B cell (primary cell): ENCODE results near the gene OMA1. TPM values are rescaled to one million over a fixed set of nuclear protein-coding genes. Genes with fewer than 3 reads are reported as not detected.

ENCODE experiments used
- ATAC-seq: fragments of 200-7000 bp; cut with Tn5 transposase; one replicate; pipeline ENCODE4 v1.10.0; 2021; ENCODE audit warnings: low read depth, mild to moderate bottlenecking, moderate number of reproducible peaks, moderate library complexity
- CTCF ChIA-PET: fragments of 350-600 bp; sonication (Branson Sonifier 250); formaldehyde crosslinking; loops from one replicate; lab custom pipeline; 2021; ENCODE audit warnings: antibody characterized with exemption, inconsistent platforms; lab: Charles Lee
- POLR2A ChIA-PET: fragments of 350-600 bp; sonication (Branson Sonifier 250); formaldehyde crosslinking; loops from one replicate; lab custom pipeline; 2021; ENCODE audit warnings: antibody characterized with exemption; lab: Charles Lee
- DNase-seq: peaks from one replicate; pipeline ENCODE4 v3.0.0; 2013
- H2AFZ ChIP-seq: 2 replicates; pipeline ENCODE4 v1.6.1; 2012; ENCODE audit warnings: mild to moderate bottlenecking, low read depth, low read length; ENCODE audit not compliant: insufficient read depth, poor library complexity, severe bottlenecking
- H3K27ac ChIP-seq, 2 donors: 1 replicate in 1 of 2; 2 replicates in 1 of 2; pipeline ENCODE4 v1.5.1; 2012 to 2013; ENCODE audit warnings: low read length in 2 of 2, mild to moderate bottlenecking in 2 of 2, moderate library complexity in 1 of 2
- H3K27me3 ChIP-seq, 4 experiments: fragments of 200-600 bp in 1 of 4; sonication (generic) in 1 of 4; replicated peaks in 1 of 4; 1 replicate in 2 of 4; 2 replicates in 2 of 4; pipeline versions ENCODE4 v1.6.1 to v1.7.0; 2013 to 2016; ENCODE audit warnings: low read length in 3 of 4, mild to moderate bottlenecking in 2 of 4, mixed read lengths in 1 of 4, moderate library complexity in 1 of 4; ENCODE audit not compliant: insufficient read depth in 4 of 4, control insufficient read depth in 3 of 4; ENCODE audit errors: control extremely low read depth in 1 of 4
- H3K36me3 ChIP-seq, 2 experiments: replicated peaks in 1 of 2; 1 replicate in 1 of 2; 2 replicates in 1 of 2; pipeline versions ENCODE4 v1.6.1 to v1.7.1; 2013; ENCODE audit warnings: low read length in 1 of 2; ENCODE audit not compliant: insufficient read depth in 2 of 2, control insufficient read depth in 1 of 2; ENCODE audit errors: control extremely low read depth in 1 of 2, extremely low read depth in 1 of 2
- H3K4me1 ChIP-seq, 2 donors: fragments of 200-600 bp in 1 of 2; sonication (generic) in 1 of 2; 1 replicate in 1 of 2; 2 replicates in 1 of 2; pipeline versions ENCODE4 v1.5.1 to v1.6.1; 2013 to 2017; ENCODE audit warnings: low read length in 2 of 2; ENCODE audit not compliant: control insufficient read depth in 2 of 2, insufficient read depth in 2 of 2
- H3K4me2 ChIP-seq: replicated peaks from 2 replicates; pipeline ENCODE3; 2012; ENCODE audit warnings: mild to moderate bottlenecking, low read depth, low read length; ENCODE audit not compliant: poor library complexity, severe bottlenecking
- H3K4me3 ChIP-seq, 5 experiments: fragments of 200-600 bp in 1 of 5; sonication (generic) in 1 of 5; 1 replicate in 3 of 5; 2 replicates in 2 of 5; pipeline versions ENCODE4 v1.5.1 to v1.7.0; 2011 to 2016; ENCODE audit warnings: low read length in 4 of 5, mild to moderate bottlenecking in 4 of 5, low read depth in 2 of 5, control low read depth in 1 of 5, moderate library complexity in 1 of 5; ENCODE audit not compliant: insufficient read depth in 1 of 5; ENCODE audit errors: control extremely low read depth in 1 of 5, extremely low read depth in 1 of 5
- H3K79me2 ChIP-seq: fragments of 200-600 bp; sonication (generic); one replicate; pipeline ENCODE4 v1.6.0; 2016; ENCODE audit warnings: low read length; ENCODE audit not compliant: control insufficient read depth, insufficient read depth
- H3K9ac ChIP-seq: fragments of 200-600 bp; sonication (generic); 2 replicates; pipeline ENCODE4 v1.6.1; 2017; ENCODE audit warnings: mild to moderate bottlenecking, low read length, moderate library complexity
- H3K9me3 ChIP-seq, 3 donors: one replicate each; pipeline versions ENCODE4 v1.6.1 to v1.7.1; 2013; ENCODE audit warnings: low read length in 2 of 3; ENCODE audit not compliant: control insufficient read depth in 2 of 3, insufficient read depth in 1 of 3; ENCODE audit errors: control extremely low read depth in 1 of 3
- H4K20me1 ChIP-seq: 2 replicates; pipeline ENCODE4 v1.6.0; 2012; ENCODE audit warnings: mild to moderate bottlenecking, low read length; ENCODE audit not compliant: insufficient read depth, control insufficient read depth, poor library complexity, severe bottlenecking
- H3K27ac Mint-ChIP-seq: one replicate; pipeline ENCODE4 v1.8.0; 2021; ENCODE audit warnings: mixed read lengths
- H3K27me3 Mint-ChIP-seq: one replicate; pipeline ENCODE4 v1.8.0; 2021; ENCODE audit warnings: mixed read lengths
- H3K4me1 Mint-ChIP-seq: one replicate; pipeline ENCODE4 v1.8.0; 2021; ENCODE audit warnings: mixed read lengths
- H3K4me3 Mint-ChIP-seq: one replicate; pipeline ENCODE4 v1.8.0; 2021; ENCODE audit warnings: mixed read lengths
- H3K9me3 Mint-ChIP-seq: one replicate; pipeline ENCODE4 v1.8.0; 2022; ENCODE audit warnings: mixed read lengths; ENCODE audit not compliant: insufficient read depth
- CTCF ChIP-seq: fragments of 200-600 bp; IDR thresholded peaks from one replicate; pipeline ENCODE4 v1.8.0; 2022; ENCODE audit warnings: antibody characterized with exemption, mild to moderate bottlenecking
- EZH2 ChIP-seq: IDR thresholded peaks from 2 replicates; pipeline ENCODE4 v1.6.1; 2012; ENCODE audit warnings: borderline replicate concordance, low read depth, mild to moderate bottlenecking, moderate library complexity, low read length; ENCODE audit not compliant: insufficient read depth, poor library complexity, severe bottlenecking
- WGBS: methylation state at CpG from one replicate; pipeline ENCODE4 v1.1.5; 2013; ENCODE audit warnings: missing lambda C conversion rate; ENCODE audit not compliant: insufficient coverage; 5-methylcytosine and 5-hydroxymethylcytosine counted together
- intact Hi-C: fragments of 100-400 bp; cut with micrococcal nuclease; formaldehyde crosslinking; loops from one replicate; pipeline ENCODE4 v1.10.0; 2022
- polyA plus RNA-seq: library from polyadenylated mRNA; depleted of rRNA; stranded (reverse); fragments of >200 nt; gene quantifications from 2 replicates; pipeline ENCODE4 v1.2.3, GENCODE V29; 2012
- total RNA-seq, 2 donors: library from RNA; stranded (reverse); fragments of 120-200 nt in 1 of 2; gene quantifications; 1 replicate in 1 of 2; 2 replicates in 1 of 2; pipeline versions ENCODE4 v1.2.3 to v1.2.4, GENCODE V29; 2013 to 2022

OMA1 gene
- total and polyA plus RNA-seq, 2 donors (not counting 1 experiment from before 2014, with no cell fraction given) = 22.8 to 67.5 TPM

DNA sequence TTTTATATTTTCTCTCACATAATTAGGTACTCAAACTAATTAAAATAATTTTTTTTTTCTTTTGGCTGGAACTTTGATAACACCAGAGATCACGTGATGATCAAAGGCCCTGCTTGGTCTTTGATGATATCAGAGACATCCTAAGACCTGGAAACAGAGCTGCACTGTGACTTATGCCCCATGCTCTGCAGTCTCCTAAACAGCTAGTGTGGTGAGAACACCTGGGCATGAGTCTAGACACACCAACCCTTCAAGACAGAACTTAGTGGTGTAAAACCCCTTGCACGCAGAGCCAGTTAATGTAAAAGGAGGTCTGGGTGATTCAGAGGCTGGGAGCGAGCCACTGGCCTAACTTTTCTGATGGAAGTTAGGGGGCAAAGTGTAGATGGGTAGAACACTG lies 70.3 kb downstream of the OMA1 start:
- ATAC-seq (no peak), DNase-seq (no peak)
- no peaks in the 10 kb centered on the region for H3K79me2 ChIP-seq
- no peak overlapping the region for H3K27ac Mint-ChIP-seq
- no peak overlapping the region for H3K4me3 ChIP-seq
- intact Hi-C loops = no loop called here
- H3K4me3 Mint-ChIP-seq = no peak overlapping the region
- no peaks in the 10 kb centered on the region for H3K9me3 ChIP-seq
- H3K4me2 ChIP-seq = no peak overlapping the region
- 89% methylated on average over 1 of the region's 3 CpGs for WGBS
- no peaks in the 10 kb centered on the region for H3K27me3 ChIP-seq
- POLR2A ChIA-PET = no interaction called here
- peaks cover 0 to 19% of the 10 kb centered on the region in 2 experiments for H3K36me3 ChIP-seq
- no peak overlapping the region for H3K27ac ChIP-seq
- TF ChIP-seq CTCF (no peak), EZH2 (no peak)
- no peaks in the 10 kb centered on the region for H4K20me1 ChIP-seq
- no peaks in the 10 kb centered on the region for H3K4me1 ChIP-seq
- H3K27me3 Mint-ChIP-seq = no peaks in the 10 kb centered on the region
- CTCF ChIA-PET = no interaction called here
- H3K9ac ChIP-seq = no peak overlapping the region
- no peaks in the 10 kb centered on the region for H3K9me3 Mint-ChIP-seq
- H3K4me1 Mint-ChIP-seq = no peaks in the 10 kb centered on the region
- no peak overlapping the region for H2AFZ ChIP-seq

- H3K4me3 Mint-ChIP-seq = no peak overlapping the region
- no peaks in the 10 kb centered on the region for H3K4me1 Mint-ChIP-seq
- H4K20me1 ChIP-seq = no peaks in the 10 kb centered on the region
- no CpG with 5 or more reads among the region's 3 CpGs for WGBS
- no peak for TF ChIP-seq EZH2
- TF ChIP-seq CTCF = no peak
- ChIA-PET CTCF (interaction anchor here (0.7 to 1.0 kb wide), 2 partner anchors 10 kb away, joined by 4 to 5 read pairs; no protein-coding TSS in a partner anchor), POLR2A (no interaction called here)
- no peak overlapping the region for H3K9ac ChIP-seq
- no peak overlapping the region for H2AFZ ChIP-seq
- H3K9me3 ChIP-seq = no peaks in the 10 kb centered on the region
- no peaks in the 10 kb centered on the region for H3K79me2 ChIP-seq
- DNase-seq = no peak
- H3K27me3 Mint-ChIP-seq = no peaks in the 10 kb centered on the region
- H3K4me1 ChIP-seq = no peaks in the 10 kb centered on the region
- no peak for ATAC-seq
- peaks cover 0 to 9% of the 10 kb centered on the region in 2 experiments for H3K36me3 ChIP-seq
- no peak overlapping the region for H3K27ac ChIP-seq
- no peak overlapping the region for H3K27ac Mint-ChIP-seq
- H3K27me3 ChIP-seq = no peaks in the 10 kb centered on the region
- H3K9me3 Mint-ChIP-seq = no peaks in the 10 kb centered on the region
- no peak overlapping the region for H3K4me2 ChIP-seq
- H3K4me3 ChIP-seq = no peak overlapping the region
- intact Hi-C loops = no loop called here
These were observed 77.0 kb downstream of the OMA1 start for GRCh38 chr1:58469476-58469875.
